ENCODE measurements around the gene VAT1L.

The VAT1L gene

GRCh38 chr16:77788181-77789084, at the start of gene VAT1L:
Gene VAT1L, plus strand, starts transcription at chr16:77788564. Its CDS starts 119 bp downstream, at chr16:77788683.
- no peak for DNase-seq

DNA sequence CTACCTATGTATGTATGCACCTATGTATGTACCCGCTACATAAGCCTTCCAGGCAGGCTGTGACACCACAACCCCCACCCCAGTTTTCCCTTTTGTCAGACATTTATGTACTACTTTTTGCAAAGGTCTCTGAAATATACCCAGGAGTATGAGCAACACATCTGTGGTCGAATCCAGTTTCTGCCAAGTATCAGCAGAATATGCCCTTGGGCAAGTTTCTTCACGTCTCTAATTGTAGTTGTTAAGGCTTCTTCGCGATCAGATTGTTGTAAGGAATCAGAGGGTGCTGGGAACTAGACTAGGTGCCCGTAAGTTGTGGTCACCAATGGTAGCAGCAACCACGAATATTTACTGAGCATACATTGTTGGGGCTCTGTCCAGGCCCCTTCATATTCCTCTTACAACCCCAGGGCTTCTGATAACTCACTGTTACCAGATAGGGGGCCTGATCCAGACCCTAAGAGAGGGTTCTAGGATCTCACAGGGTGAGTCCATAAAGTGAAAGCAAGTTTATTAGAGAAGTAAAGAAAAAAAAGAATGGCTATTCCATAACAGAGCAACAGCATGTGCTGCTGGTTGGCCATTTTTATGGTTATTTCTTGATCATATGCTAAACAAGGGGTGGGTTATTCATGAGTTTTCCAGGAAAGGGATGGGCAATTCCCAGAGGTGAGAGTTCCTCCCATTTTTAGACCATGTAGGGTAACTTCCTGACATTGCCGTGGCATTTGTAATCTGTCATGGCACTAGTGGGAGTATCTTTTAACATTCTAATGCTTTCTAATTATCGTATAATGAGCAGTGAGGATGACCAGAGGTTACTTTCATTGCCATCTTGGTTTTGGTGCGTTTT, 49.4 kb upstream of the VAT1L start:
- no peak for DNase-seq

DNA sequence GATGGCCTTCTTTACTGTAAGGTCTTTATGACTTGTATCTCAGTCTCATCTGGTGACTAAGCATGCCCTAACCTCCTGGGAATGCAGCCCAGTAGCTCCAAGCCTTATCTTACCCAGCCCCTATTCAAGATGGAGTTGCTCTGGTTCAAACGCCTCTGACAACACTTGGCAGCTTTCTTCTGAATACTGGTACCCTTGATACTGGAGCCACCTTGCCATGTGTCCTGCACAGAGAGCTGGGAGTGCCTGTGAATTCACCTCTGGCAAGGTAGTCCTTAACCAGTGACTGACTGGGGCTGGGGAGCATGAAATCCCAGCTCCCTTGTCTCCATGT, 48.8 kb upstream of the VAT1L start:
- no peak for DNase-seq

DNA sequence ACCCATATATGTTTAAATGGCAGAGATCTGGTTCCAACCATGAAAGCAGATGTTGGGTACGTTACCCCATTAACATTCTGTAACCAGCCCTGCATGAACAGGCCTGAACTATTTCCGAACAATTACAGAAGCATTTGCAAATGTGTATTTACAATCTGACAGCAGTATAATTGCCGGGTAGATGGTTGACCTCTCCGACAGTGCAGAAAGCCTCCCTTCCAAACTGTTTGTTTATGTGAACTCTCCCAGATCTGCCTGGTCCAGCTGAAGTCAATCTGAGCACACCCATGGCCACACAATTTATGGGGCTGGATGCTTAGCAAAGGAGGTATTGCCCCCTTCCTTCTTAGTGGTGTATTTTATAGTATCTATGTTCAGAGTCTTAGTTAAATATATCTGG, 44.2 kb upstream of the VAT1L start:
- DNase-seq, result no peak

DNA sequence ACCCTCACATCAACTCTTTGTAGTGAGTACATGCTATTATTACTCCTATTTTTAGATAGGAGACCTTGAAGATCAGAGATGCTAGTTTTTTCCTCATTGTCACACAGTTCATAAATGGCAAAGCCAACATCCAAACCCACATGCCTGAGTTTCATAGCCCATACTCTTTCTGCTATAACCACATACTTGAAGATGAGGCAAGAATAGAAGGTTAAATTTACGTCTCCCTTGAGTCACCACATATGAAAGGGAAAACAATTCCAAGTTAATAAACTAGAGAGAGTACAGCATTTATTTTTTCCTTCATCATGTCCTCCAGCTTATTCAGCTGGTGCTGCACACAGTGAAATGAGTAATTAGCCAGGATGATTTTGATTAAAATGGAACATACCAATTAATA, 42.4 kb upstream of the VAT1L start:
- no peak for DNase-seq

DNA sequence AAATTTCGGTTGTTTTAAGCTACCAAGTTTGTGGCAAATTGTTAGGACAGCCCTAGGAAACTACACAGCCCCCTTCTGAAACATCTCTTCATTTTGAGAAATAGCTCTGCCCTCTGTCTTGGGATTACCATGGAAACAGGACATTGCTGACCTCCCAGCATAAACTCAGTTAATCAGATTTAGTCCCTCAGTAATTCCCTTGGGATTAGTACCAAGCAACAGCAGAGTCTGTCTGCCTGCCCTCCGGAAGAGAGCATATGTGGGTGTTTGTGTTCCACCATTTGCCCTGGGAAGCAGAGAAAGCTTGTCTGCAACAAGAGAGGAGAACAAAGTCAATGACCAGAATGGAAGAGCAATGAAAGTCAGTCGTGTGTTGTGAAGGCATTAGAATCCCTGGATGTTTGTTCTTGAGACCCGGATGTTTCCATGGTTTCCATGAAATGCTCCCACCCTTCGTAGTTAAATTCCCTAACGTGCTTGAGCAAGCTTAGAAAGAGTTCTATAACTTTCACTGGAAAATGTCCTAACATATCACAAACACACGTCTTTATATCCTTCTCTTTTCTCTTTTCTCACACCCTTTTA, 39.9 kb upstream of the VAT1L start:
- no peak for DNase-seq

DNA sequence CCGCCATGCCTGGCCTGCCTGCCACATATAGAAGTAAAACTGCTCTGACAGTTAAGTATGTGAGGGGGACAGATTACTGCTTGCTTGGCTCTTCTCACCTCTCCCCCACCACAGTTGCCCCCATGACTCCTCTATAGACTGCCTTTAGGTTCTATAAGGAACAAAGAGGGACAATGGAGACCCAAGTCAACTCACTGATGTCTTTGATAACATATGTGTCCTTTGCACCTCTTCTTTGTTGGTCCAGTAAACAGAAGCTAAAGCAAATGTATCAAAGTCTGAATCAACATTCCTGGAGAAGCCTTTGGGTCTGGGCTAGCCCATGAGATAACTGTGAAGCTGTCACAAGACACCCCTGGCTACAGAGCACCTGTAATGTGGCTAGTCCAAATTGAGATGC, 38.9 kb upstream of the VAT1L start:
- DNase-seq, result no peak

DNA sequence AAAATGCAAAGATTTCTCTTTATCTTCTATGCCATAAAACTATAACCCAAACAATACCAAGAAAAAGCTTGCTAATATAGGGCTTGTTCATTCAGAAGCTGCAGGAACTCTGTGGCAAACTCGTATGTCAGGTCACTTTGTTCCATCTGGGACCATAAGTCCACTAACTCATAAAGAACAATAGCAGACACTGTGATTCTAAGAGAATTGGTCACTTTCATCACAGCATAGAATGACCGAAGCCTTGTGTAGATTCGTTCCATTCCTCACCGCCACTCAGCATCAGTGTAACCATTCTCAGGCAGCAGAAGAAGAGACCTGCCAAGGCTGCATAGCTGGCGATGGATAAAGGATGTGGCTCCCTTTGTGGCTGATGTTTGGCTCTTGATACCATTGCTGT, 30.3 kb upstream of the VAT1L start:
- DNase-seq, result no peak

GRCh38 chr16:77758508-77758907, 29.9 kb upstream of the VAT1L start:
- DNase-seq, result no peak

GRCh38 chr16:77759201-77759600, 29.2 kb upstream of the VAT1L start:
- no peak for DNase-seq

DNA sequence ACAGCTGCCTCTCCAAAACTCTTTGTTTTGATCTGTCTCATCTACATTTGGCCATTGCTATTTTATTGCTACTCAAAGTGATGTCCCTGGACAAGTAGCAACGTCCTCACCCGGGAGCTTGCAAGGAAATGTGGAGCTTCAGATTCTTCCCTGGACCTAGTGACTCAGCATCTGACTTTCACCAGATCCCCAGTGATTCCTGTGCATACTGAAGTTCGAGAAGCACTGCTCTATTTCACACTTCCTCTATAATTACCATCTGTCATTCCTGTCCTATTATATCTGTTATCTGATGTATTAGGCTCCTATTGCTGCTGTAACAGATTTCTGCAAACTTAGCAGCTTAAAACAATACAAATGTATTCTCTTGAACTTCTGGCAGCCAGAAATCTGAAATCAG, 28.5 kb upstream of the VAT1L start:
- DNase-seq, result no peak

- no peak for DNase-seq
Observed at GRCh38 chr16:77760800-77761199, 27.6 kb upstream of the VAT1L start.

DNA sequence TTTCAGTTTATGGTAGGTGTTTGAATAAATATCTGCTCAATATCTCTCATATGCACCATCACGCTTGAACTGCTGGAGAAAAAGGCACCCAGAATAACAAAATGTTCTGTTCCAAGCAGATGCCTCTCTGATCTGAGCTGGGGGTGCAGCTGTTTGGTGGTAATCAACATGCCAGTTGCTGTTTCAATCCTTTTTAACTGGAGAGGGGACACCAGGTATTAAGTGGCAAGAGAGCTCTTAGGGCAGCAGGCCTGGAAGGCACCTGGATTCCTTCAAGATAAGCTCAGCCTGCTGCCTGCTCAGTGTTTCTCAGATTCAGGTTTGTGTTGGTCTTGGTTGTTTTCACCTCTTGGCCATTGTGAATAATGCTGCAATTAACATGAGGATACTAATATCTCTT, 27.2 kb upstream of the VAT1L start:
- DNase-seq, result no peak

GRCh38 chr16:77762262-77762661, 26.1 kb upstream of the VAT1L start:
- DNase-seq, result no peak

GRCh38 chr16:77763994-77764393, 24.4 kb upstream of the VAT1L start:
- no peak for DNase-seq

DNA sequence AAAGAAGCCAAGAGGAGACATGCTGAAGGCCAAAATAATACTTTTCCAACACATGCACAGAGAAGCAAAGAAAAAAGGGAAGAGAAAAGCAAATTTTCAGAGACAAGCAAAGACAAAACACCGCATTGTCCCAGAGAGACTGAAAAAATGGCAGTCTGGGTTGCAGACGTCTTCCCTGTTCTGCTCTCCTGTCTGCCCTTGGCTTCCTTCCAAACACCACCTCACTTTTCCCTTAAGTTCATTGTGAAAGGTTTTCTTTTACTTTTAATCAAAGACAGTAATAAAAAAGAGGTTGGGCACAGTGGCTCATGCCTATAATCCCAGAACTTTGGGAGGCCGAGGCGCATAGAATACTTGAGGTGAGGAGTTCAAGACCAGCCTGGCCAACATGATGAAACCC, 21.2 kb upstream of the VAT1L start:
- no peak for DNase-seq

DNA sequence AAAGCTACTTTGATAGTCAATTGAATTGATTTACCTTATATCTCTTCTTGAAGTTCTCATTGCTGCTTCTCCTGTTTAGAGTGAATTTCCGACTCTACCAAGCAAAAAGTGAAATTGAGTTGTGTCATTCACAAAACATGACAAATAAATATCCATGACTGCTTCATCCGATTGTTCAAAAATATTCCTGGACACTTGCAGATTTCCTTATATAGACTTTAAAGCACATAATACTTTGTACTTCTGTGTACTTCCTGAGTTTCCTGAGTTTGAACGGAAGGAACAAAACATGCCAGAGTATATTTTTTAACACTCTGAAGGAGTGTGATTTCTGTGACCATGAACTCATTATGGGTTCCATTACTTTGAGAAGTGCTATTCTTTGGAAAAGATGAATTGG, 20.5 kb upstream of the VAT1L start:
- DNase-seq, result no peak

DNA sequence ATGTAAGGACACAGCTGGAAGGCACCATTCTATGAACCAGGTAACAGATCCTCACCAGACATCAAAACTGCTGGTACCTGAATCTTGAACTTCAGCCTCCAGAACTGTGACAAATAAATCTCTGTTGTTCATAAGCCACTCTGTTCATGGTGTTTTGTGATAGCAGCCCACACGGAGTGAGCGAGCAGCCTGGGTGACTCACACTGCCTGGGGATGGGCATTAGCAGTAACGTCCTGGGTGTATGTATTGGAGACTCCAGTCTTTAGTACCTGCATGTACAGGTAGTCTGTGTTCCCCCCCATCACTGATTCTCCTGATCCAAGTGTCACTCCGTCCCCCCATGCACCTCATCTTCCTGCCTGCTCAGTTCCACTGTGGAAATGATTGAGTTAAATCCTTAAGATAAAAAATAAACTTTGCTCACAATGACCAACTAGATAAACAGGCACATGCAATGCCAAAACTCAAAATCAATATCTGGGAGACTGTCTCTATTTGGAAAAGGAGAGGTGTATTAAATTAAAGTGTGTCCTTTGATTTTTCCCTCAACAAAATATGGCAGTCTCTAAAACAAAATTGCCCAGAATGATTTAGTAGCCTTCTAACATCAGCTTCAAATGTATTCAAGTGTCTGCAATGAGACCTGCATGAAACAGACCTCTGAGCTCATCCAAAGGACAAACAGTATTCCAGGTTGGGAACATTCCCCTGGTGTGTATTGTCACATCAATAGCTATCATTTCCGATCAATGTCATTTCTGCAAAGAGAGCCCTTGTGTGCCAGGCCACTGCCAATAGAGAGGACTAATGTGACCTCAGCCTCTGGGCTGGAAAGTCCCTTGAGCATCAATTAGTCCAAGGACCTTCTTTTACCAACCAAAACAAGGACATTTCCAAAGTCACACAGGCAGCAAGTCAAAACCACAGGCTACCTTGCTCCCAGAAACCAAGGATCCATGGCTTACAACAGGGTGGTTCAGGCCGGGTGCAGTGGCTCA, 12.2 kb upstream of the VAT1L start:
- DNase-seq, result no peak

GRCh38 chr16:77777745-77778144, 10.6 kb upstream of the VAT1L start:
- no peak for DNase-seq

DNA sequence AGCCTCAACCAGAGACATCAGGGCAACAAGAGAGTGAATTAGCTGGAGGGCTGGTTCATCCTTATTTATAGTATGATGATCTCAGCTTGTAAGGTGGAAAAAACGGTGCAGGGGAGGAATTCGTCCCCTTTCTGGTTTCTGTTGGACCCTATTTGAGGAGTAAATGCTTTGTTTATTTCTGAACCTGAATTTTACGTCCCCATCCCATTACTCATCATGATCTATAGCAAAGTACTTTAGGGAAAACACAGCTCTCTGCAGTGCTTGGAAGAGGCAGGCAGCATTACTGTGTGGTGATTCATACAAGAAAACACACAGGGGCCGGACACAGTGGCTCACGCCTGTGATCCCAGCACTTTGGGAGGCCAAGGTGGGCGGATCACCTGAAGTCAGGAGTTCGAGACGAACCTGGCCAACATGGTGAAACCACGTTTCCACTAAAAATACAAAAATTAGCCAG, 8.0 kb upstream of the VAT1L start:
- DNase-seq, result no peak

DNA sequence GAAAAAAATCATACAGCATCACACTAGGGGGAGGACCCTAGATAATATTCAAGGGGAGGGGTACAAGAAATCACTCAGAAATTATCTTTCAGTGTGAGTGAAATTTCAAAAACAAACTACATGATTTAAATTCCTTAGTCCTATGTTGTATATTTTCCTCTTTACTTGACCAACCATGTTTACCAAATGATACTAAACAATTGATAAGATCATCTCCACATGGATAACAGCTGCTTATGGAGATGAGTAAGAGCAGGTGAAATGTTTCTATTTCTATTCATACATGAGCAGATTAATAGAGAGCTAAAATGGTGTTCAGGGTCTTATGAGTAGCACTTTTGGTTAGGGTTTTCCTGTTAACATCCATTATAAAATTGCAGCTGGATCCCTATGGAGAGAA, 7.3 kb upstream of the VAT1L start:
- no peak for DNase-seq

GRCh38 chr16:77782694-77783093, 5.7 kb upstream of the VAT1L start:
- no peak for DNase-seq
